ENCODE data around the gene APOL6. TPM values are rescaled to one million over a fixed set of nuclear protein-coding genes. Genes with fewer than 3 reads are reported as not detected.

APOL6 gene
- total and polyA plus RNA-seq, 2 of the 4 experiments (the other 2 are of a cell fraction): 1.2 to 7.2 TPM

- WGBS, 2 experiments (ENCODE audit: extremely low coverage in 2 of 2, insufficient read length in 1 of 2): 93% methylated on average over 3 of the region's 8 CpGs; no CpG with 5 or more reads in 1 of the 2 experiments
- Histone ChIP-seq H4K91ac (ENCODE audit: insufficient read depth, low read depth, low read length) (no peak overlapping the region), H4K8ac (ENCODE audit: low read depth in 2 of 2, low read length in 2 of 2) (no peak overlapping the region), H4K5ac (ENCODE audit: low read depth, low read length) (no peak overlapping the region), H3K4me3 (ENCODE audit: insufficient read depth, low read depth, low read length) (no peak overlapping the region), H4K20me1 (ENCODE audit: insufficient read depth, low read length) (no peaks in the 10 kb centered on the region), H3K27ac (ENCODE audit: insufficient read depth, low read length) (no peak overlapping the region), H2BK20ac (ENCODE audit: low read depth, low read length) (no peak overlapping the region), H3K56ac (ENCODE audit: extremely low read depth, insufficient read depth, low read length) (no peak overlapping the region), H3K4ac (ENCODE audit: low read depth, low read length) (no peak overlapping the region), H2BK120ac (ENCODE audit: low read depth, low read length) (no peak overlapping the region), H3K4me1 (ENCODE audit: control insufficient read depth, insufficient read depth, low read length) (no peaks in the 10 kb centered on the region; the same call in 1 of the 2 replicates), H3K9me1 (ENCODE audit: insufficient read depth, low read length) (peaks cover 3% of the 10 kb centered on the region; the same call in 1 of the 2 replicates), H3K9ac (ENCODE audit: low read depth, low read length) (no peak overlapping the region), H3K79me1 (ENCODE audit: low read depth in 1 of 2, low read length in 2 of 2) (no peaks in the 10 kb centered on the region), H3K9me3 (ENCODE audit: control insufficient read depth, insufficient read depth, low read length) (no peaks in the 10 kb centered on the region), H3K23ac (ENCODE audit: low read depth, low read length) (no peak overlapping the region), H2BK15ac (ENCODE audit: low read depth, low read length) (no peak overlapping the region), H3K27me3 (ENCODE audit: control insufficient read depth, insufficient read depth, low read length) (peaks cover 54% of the 10 kb centered on the region), H3K14ac (replicated peaks; ENCODE audit: low read depth, low read length) (no peak overlapping the region), H2AK5ac (ENCODE audit: low read depth, low read length) (no peak overlapping the region), H2AK9ac (replicated peaks; ENCODE audit: low read depth, low read length, poor library complexity) (no peak overlapping the region), H2AFZ (replicated peaks; ENCODE audit: low read length, poor library complexity) (no peak overlapping the region), H2BK5ac (ENCODE audit: low read depth, low read length, poor library complexity, severe bottlenecking) (no peak overlapping the region), H3K4me2 (ENCODE audit: low read depth, low read length) (no peak overlapping the region), H3K36me3 (ENCODE audit: control insufficient read depth, insufficient read depth, low read length) (no peaks in the 10 kb centered on the region), H3K18ac (ENCODE audit: low read depth, low read length) (no peak overlapping the region)
- DNase-seq (no peak), ATAC-seq (ENCODE audit: low read depth) (no peak)
- CTCF ChIA-PET: no interaction called here
- intact Hi-C loops (cut with micrococcal nuclease) (no loop called here), dilution Hi-C loops (cut with HindIII; ENCODE audit: low sequenced_read_pairs, unreplicated experiment) (no loop called here), in situ Hi-C loops (cut with MboI; ENCODE audit: low sequenced_read_pairs) (no loop called here)
- BruUV-seq (replicated peaks): no TSS peak
- POLR2A ChIA-PET (ENCODE audit: unreplicated experiment): no interaction called here
- TF ChIP-seq FOS (IDR thresholded peaks at IDR 0.05; ENCODE audit: low read depth, low read length) (no peak), CEBPB (IDR thresholded peaks at IDR 0.05; ENCODE audit: low read depth, low read length) (no peak), NFE2L2 (IDR thresholded peaks at IDR 0.05; ENCODE audit: low read depth, low read length) (no peak), CHD1 (IDR thresholded peaks at IDR 0.05; ENCODE audit: low read depth, low read length) (no peak), RFX5 (IDR thresholded peaks at IDR 0.05; ENCODE audit: low read depth, low read length) (no peak)
Measured at GRCh38 chr22:35611891-35612576, 36.2 kb upstream of the APOL6 start.
